Measurements from ENCODE around the gene RHBDL1. TPM values are rescaled to one million over a fixed set of nuclear protein-coding genes. Genes with fewer than 3 reads are reported as not detected.
A peak's percentile ranks its signal among the peaks of the same experiment; 100 is the strongest.

The RHBDL1 gene
- total and polyA plus RNA-seq, 2 of the 8 experiments (the other 6 are each of a cell fraction or from before 2014, with no cell fraction given): 4.0 to 8.1 TPM

- TF ChIP-seq CTBP2 (IDR thresholded peaks at IDR 0.05; ENCODE audit: borderline replicate concordance, insufficient read depth, insufficient read length, low read length): no peak
- TF ChIP-seq TCF12 (IDR thresholded peaks at IDR 0.05; ENCODE audit: low read depth, low read length): no peak
- no peak for TF ChIP-seq USF2 (IDR thresholded peaks at IDR 0.05; ENCODE audit: low read length)
- peak; percentile 100 for TF ChIP-seq TBP (IDR thresholded peaks at IDR 0.05; ENCODE audit: low read depth, low read length)
- peak; percentile 37; the same call in 1 of the 2 replicates for TF ChIP-seq TEAD4 (IDR thresholded peaks at IDR 0.05; ENCODE audit: low read depth, low read length)
- TF ChIP-seq BRCA1 (IDR thresholded peaks at IDR 0.05; ENCODE audit: low read depth, low read length): no peak
- TF ChIP-seq BACH1 (IDR thresholded peaks at IDR 0.05; ENCODE audit: low read length): peak; percentile 60
- peak; percentile 33; the same call in 1 of the 2 replicates for TF ChIP-seq NRF1 (IDR thresholded peaks at IDR 0.05; ENCODE audit: low read depth, low read length)
- TF ChIP-seq PHF8 (conservative IDR thresholded peaks at IDR 0.05; ENCODE audit: low read depth, low read length): peak; percentile 65
- peak; percentile 94 for TF ChIP-seq MAX (IDR thresholded peaks at IDR 0.05)
- TF ChIP-seq SIN3A (conservative IDR thresholded peaks at IDR 0.05 in 1 of 2, IDR thresholded peaks at IDR 0.05 in 1 of 2; ENCODE audit: low read depth in 1 of 2, low read length in 2 of 2): peak; percentile 65 to 73; a peak in 3 of 4 replicates
- no peak for TF ChIP-seq SIRT6 (IDR thresholded peaks at IDR 0.05; ENCODE audit: low read length)
- TF ChIP-seq ASH2L (IDR thresholded peaks at IDR 0.05; ENCODE audit: low read length): peak; percentile 97
- peak; percentile 74 for TF ChIP-seq SAP30 (IDR thresholded peaks at IDR 0.05; ENCODE audit: insufficient read depth, insufficient replicate concordance, low read length)
- TF ChIP-seq JUND (IDR thresholded peaks at IDR 0.05; ENCODE audit: low read length): no peak
- 0 out of 4 replicates have a peak, but pooled peaks of 1 of the 2 experiments have one; percentile 0 for TF ChIP-seq RAD21 (IDR thresholded peaks at IDR 0.05 in 1 of 2, conservative IDR thresholded peaks at IDR 0.05 in 1 of 2; ENCODE audit: low read depth in 2 of 2, low read length in 2 of 2)
- TF ChIP-seq RXRA (IDR thresholded peaks at IDR 0.05; ENCODE audit: insufficient read depth, low read depth, low read length): no peak
- TF ChIP-seq SP2 (IDR thresholded peaks at IDR 0.05; ENCODE audit: low read length): no peak
- no peak for TF ChIP-seq KDM1A (IDR thresholded peaks at IDR 0.05; ENCODE audit: borderline replicate concordance, low read length)
- peak; percentile 81 for TF ChIP-seq SIX5 (IDR thresholded peaks at IDR 0.05; ENCODE audit: low read depth, low read length)
- TF ChIP-seq FOSL1 (IDR thresholded peaks at IDR 0.05; ENCODE audit: insufficient read depth, low read depth, low read length): no peak
- TF ChIP-seq POLR2A (IDR thresholded peaks at IDR 0.05; ENCODE audit: control extremely low read depth in 1 of 2, low read depth in 2 of 2, low read length in 2 of 2): peak in 1 of 2 experiments; percentile 51; a peak in 2 of 3 replicates
- peak; percentile 69; the same call in 1 of the 2 replicates for TF ChIP-seq CEBPB (IDR thresholded peaks at IDR 0.05; ENCODE audit: low read depth, low read length)
Observed at GRCh38 chr16:636206-637080, 39.0 kb upstream of the RHBDL1 start, which contains the start of gene METTL26 (continued).
